SK-N-SH treated with all-trans-retinoic acid at 6 μM for 48 hours (cell line): ENCODE data around the gene CELF3.

Experiments
- CREB5 ChIP-seq: fragments of 250-450 bp; sonication (Bioruptor Pico); IDR thresholded peaks from 2 replicates; pipeline ENCODE4 v1.5.1; 2020; ENCODE audit warnings: low read depth, mild to moderate bottlenecking, moderate library complexity
- CSRNP3 ChIP-seq: fragments of 250-450 bp; sonication (Bioruptor Pico); IDR thresholded peaks from 2 replicates; pipeline ENCODE4 v1.5.1; 2021; ENCODE audit warnings: mild to moderate bottlenecking, moderate library complexity
- ESRRG ChIP-seq: fragments of 250-450 bp; sonication (Bioruptor Pico); IDR thresholded peaks from 2 replicates; pipeline ENCODE4 v1.6.1; 2021; ENCODE audit warnings: mild to moderate bottlenecking
- PATZ1 ChIP-seq: fragments of 250-450 bp; sonication (Bioruptor Pico); IDR thresholded peaks from 2 replicates; pipeline ENCODE4 v1.8.0; 2020; ENCODE audit warnings: mild to moderate bottlenecking, moderate library complexity, borderline replicate concordance
- PPARA ChIP-seq: fragments of 250-450 bp; sonication (Bioruptor Pico); IDR thresholded peaks from 2 replicates; pipeline ENCODE4 v1.5.0; 2020; ENCODE audit warnings: mild to moderate bottlenecking, borderline replicate concordance
- SNAI2 ChIP-seq: fragments of 250-450 bp; sonication (Bioruptor Pico); IDR thresholded peaks from 2 replicates; pipeline ENCODE4 v1.5.0; 2020; ENCODE audit warnings: mild to moderate bottlenecking, moderate library complexity
- TOX ChIP-seq: fragments of 250-450 bp; sonication (Bioruptor Pico); IDR thresholded peaks from 2 replicates; pipeline ENCODE4 v1.8.0; 2021; ENCODE audit warnings: mild to moderate bottlenecking, moderate library complexity, borderline replicate concordance
- ZFP3 ChIP-seq: fragments of 250-450 bp; sonication (Bioruptor Pico); IDR thresholded peaks from 2 replicates; pipeline ENCODE4 v1.5.0; 2020; ENCODE audit warnings: mild to moderate bottlenecking, moderate library complexity
- ZFP30 ChIP-seq: fragments of 450-650 bp; formaldehyde crosslinking; IDR thresholded peaks from 2 replicates; pipeline ENCODE4 v1.5.0; 2022; ENCODE audit warnings: mild to moderate bottlenecking, moderate library complexity
- ZNF565 ChIP-seq: fragments of 450-650 bp; formaldehyde crosslinking; conservative IDR thresholded peaks from 2 replicates; pipeline ENCODE4 v1.5.0; 2020; ENCODE audit warnings: low read depth, mild to moderate bottlenecking, moderate library complexity
- ZNF70 ChIP-seq: fragments of 450-650 bp; formaldehyde crosslinking; IDR thresholded peaks from 2 replicates; pipeline ENCODE4 v1.5.0; 2020; ENCODE audit warnings: mild to moderate bottlenecking, moderate library complexity
- ZNF8 ChIP-seq: fragments of 450-650 bp; formaldehyde crosslinking; IDR thresholded peaks from 2 replicates; pipeline ENCODE4 v1.5.0; 2020; ENCODE audit warnings: mild to moderate bottlenecking, moderate library complexity

GRCh38 chr1:151762941-151763921, 46.6 kb upstream of the CELF3 start, which contains the start of gene MRPL9:
- TF ChIP-seq PATZ1 (CRISPR knock-in tag): no peak; the same call in 1 of the 2 replicates
- TF ChIP-seq TOX (CRISPR knock-in tag): no peak
- TF ChIP-seq PPARA: no peak
- TF ChIP-seq ZFP3 (CRISPR knock-in tag): no peak
- no peak for TF ChIP-seq ESRRG
- TF ChIP-seq ZFP30 (CRISPR knock-in tag): no peak
- no peak for TF ChIP-seq CREB5 (CRISPR knock-in tag)
- TF ChIP-seq ZNF8 (CRISPR knock-in tag): no peak
- no peak for TF ChIP-seq ZNF70 (CRISPR knock-in tag)
- TF ChIP-seq CSRNP3 (CRISPR knock-in tag): no peak
- TF ChIP-seq SNAI2 (CRISPR knock-in tag): no peak
- TF ChIP-seq ZNF565: no peak
